Gastrocnemius medialis (tissue), 4 donors: ENCODE data around the gene CLPTM1L. TPM values are rescaled to one million over a fixed set of nuclear protein-coding genes. Genes with fewer than 3 reads are reported as not detected.

Source experiments
- ATAC-seq, 2 donors: fragments of 150-250 bp; one replicate each; pipeline ENCODE4 v1.9.1; 2016
- DNase-seq, 2 donors: peaks; one replicate each; pipeline ENCODE4 v3.0.0-alpha.2; 2019
- H3K27ac ChIP-seq, 4 donors: fragments of 200-600 bp; sonication (generic); 1 replicate in 1 of 4; 2 replicates in 3 of 4; pipeline ENCODE4 v1.5.1; 2016 to 2018; ENCODE audit warnings: mild to moderate bottlenecking in 2 of 4, moderate library complexity in 1 of 4
- H3K27me3 ChIP-seq, 3 donors: fragments of 200-600 bp; sonication (generic) in 2 of 3; 1 replicate in 1 of 3; 2 replicates in 2 of 3; pipeline versions ENCODE4 v1.5.1 to v1.6.0; 2016 to 2019; ENCODE audit warnings: mild to moderate bottlenecking in 1 of 3, moderate library complexity in 1 of 3
- H3K36me3 ChIP-seq, 2 donors: fragments of 200-600 bp; sonication (generic) in 1 of 2; one replicate each; pipeline ENCODE4 v1.5.1; 2017 to 2018
- H3K4me1 ChIP-seq, 2 donors: fragments of 200-600 bp; sonication (generic) in 1 of 2; one replicate each; pipeline ENCODE4 v1.5.1; 2016 to 2017; ENCODE audit warnings: mild to moderate bottlenecking in 2 of 2
- H3K4me3 ChIP-seq, 4 donors: fragments of 200-600 bp; sonication (generic) in 3 of 4; 1 replicate in 1 of 4; 2 replicates in 3 of 4; pipeline ENCODE4 v1.5.1; 2016 to 2019; ENCODE audit warnings: mild to moderate bottlenecking in 2 of 4
- H3K9me3 ChIP-seq, 3 donors: fragments of 200-600 bp; sonication (generic) in 2 of 3; 1 replicate in 1 of 3; 2 replicates in 2 of 3; pipeline ENCODE4 v1.5.1; 2016 to 2019
- CTCF ChIP-seq, 5 experiments: fragments of 450-650 bp in 3 of 5; fragments of 200-600 bp in 2 of 5; sonication (generic) in 2 of 5; IDR thresholded peaks in 4 of 5; conservative IDR thresholded peaks in 1 of 5; 1 replicate in 4 of 5; 2 replicates in 1 of 5; pipeline ENCODE4 v1.5.1; 2016 to 2019; ENCODE audit warnings: antibody characterized with exemption in 5 of 5, mild to moderate bottlenecking in 3 of 5, moderate library complexity in 3 of 5
- POLR2A ChIP-seq, 2 donors: fragments of 450-650 bp; IDR thresholded peaks; one replicate each; pipeline ENCODE4 v1.6.1; 2017; ENCODE audit warnings: antibody characterized with exemption in 2 of 2, mild to moderate bottlenecking in 2 of 2, moderate library complexity in 2 of 2
- in situ Hi-C, 4 donors: fragments of 200-750 bp; cut with MboI; loops; one replicate each; pipeline versions ENCODE4 v1.15.0 to v1.8.0; 2017; ENCODE audit warnings: low sequenced_read_pairs in 4 of 4
- intact Hi-C: fragments of 100-400 bp; cut with DNase I; formaldehyde crosslinking; loops from one replicate; pipeline ENCODE4 v1.15.1; 2023; ENCODE audit warnings: low total_unique reads
- total RNA-seq, 4 donors: library from RNA; depleted of rRNA; stranded (reverse); fragments of >200 nt; gene quantifications; one replicate each; pipeline versions ENCODE4 v1.1.0 to v1.2.3, GENCODE V29; 2016

Gene CLPTM1L
- total RNA-seq, 4 donors from 2014 or later = 29.4 to 41.0 (median 36.8) TPM

GRCh38 chr5:1312206-1312605, 32.7 kb downstream of the CLPTM1L start:
- in situ Hi-C loops (no loop called here), intact Hi-C loops (no loop called here)
- H3K27me3 ChIP-seq = peaks cover 2 to 9% (median 8%) of the 10 kb centered on the region in 3 donors
- DNase-seq (no peak), ATAC-seq (no peak)
- H3K27ac ChIP-seq = no peak overlapping the region
- peaks cover 6 to 8% of the 10 kb centered on the region in 2 donors for H3K4me1 ChIP-seq
- H3K4me3 ChIP-seq = no peak overlapping the region
- no peaks in the 10 kb centered on the region for H3K9me3 ChIP-seq
- no peak for TF ChIP-seq POLR2A (IDR thresholded peaks at IDR 0.05)
- TF ChIP-seq CTCF (IDR thresholded peaks at IDR 0.05 in 4 of 5, conservative IDR thresholded peaks at IDR 0.05 in 1 of 5) = no peak
- H3K36me3 ChIP-seq = peaks cover 0 to 3% of the 10 kb centered on the region in 2 donors

GRCh38 chr5:1311439-1312055, 33.4 kb downstream of the CLPTM1L start:
- peaks cover 2 to 9% (median 8%) of the 10 kb centered on the region in 3 donors for H3K27me3 ChIP-seq
- no peaks in the 10 kb centered on the region for H3K36me3 ChIP-seq
- no peak for DNase-seq
- no peak overlapping the region for H3K27ac ChIP-seq
- TF ChIP-seq CTCF (IDR thresholded peaks at IDR 0.05 in 4 of 5, conservative IDR thresholded peaks at IDR 0.05 in 1 of 5) = no peak
- no peak for TF ChIP-seq POLR2A (IDR thresholded peaks at IDR 0.05)
- ATAC-seq = no peak
- no peaks in the 10 kb centered on the region for H3K9me3 ChIP-seq
- peaks cover 6 to 8% of the 10 kb centered on the region in 2 donors for H3K4me1 ChIP-seq
- in situ Hi-C loops = no loop called here
- H3K4me3 ChIP-seq = no peak overlapping the region
- intact Hi-C loops = no loop called here

- no peak overlapping the region for H3K27ac ChIP-seq
- DNase-seq = no peak
- intact Hi-C loops = no loop called here
- no peaks in the 10 kb centered on the region for H3K36me3 ChIP-seq
- ATAC-seq = no peak
- no peak overlapping the region for H3K4me3 ChIP-seq
- H3K9me3 ChIP-seq = no peaks in the 10 kb centered on the region
- TF ChIP-seq CTCF (IDR thresholded peaks at IDR 0.05 in 4 of 5, conservative IDR thresholded peaks at IDR 0.05 in 1 of 5) (no peak), POLR2A (IDR thresholded peaks at IDR 0.05) (no peak)
- peaks cover 2 to 9% (median 8%) of the 10 kb centered on the region in 3 donors for H3K27me3 ChIP-seq
- no peaks in the 10 kb centered on the region for H3K4me1 ChIP-seq
- in situ Hi-C loops = no loop called here
Observed at GRCh38 chr5:1310118-1310517, 34.8 kb downstream of the CLPTM1L start.

- in situ Hi-C loops (no loop called here), intact Hi-C loops (no loop called here)
- peaks cover 0 to 2% (median under 1%) of the 10 kb centered on the region in 3 donors for H3K27me3 ChIP-seq
- no peak overlapping the region for H3K4me3 ChIP-seq
- DNase-seq = no peak
- no peaks in the 10 kb centered on the region for H3K9me3 ChIP-seq
- H3K4me1 ChIP-seq = no peaks in the 10 kb centered on the region
- ATAC-seq = no peak
- no peak overlapping the region for H3K27ac ChIP-seq
- no peaks in the 10 kb centered on the region for H3K36me3 ChIP-seq
- TF ChIP-seq POLR2A (IDR thresholded peaks at IDR 0.05) = no peak
Observed at GRCh38 chr5:1304033-1304432, 40.9 kb downstream of the CLPTM1L start.

GRCh38 chr5:1302258-1302657, 42.6 kb downstream of the CLPTM1L start:
- no peak overlapping the region for H3K4me3 ChIP-seq
- H3K27ac ChIP-seq = no peak overlapping the region
- DNase-seq (no peak), ATAC-seq (no peak)
- TF ChIP-seq CTCF (IDR thresholded peaks at IDR 0.05 in 4 of 5, conservative IDR thresholded peaks at IDR 0.05 in 1 of 5) (no peak), POLR2A (IDR thresholded peaks at IDR 0.05) (no peak)
- in situ Hi-C loops (no loop called here), intact Hi-C loops (no loop called here)
- no peaks in the 10 kb centered on the region for H3K36me3 ChIP-seq
- no peaks in the 10 kb centered on the region for H3K9me3 ChIP-seq
- H3K27me3 ChIP-seq = peaks cover 0 to 2% (median 0%) of the 10 kb centered on the region in 3 donors
- no peaks in the 10 kb centered on the region for H3K4me1 ChIP-seq
